Thymus (tissue), 11 donors: ENCODE data around the gene MYO7B. TPM values are rescaled to one million over a fixed set of nuclear protein-coding genes. Genes with fewer than 3 reads are reported as not detected.

Source experiments
- DNase-seq, 9 donors: peaks; one replicate each; pipeline ENCODE4 v3.0.0-alpha.2; 2013; ENCODE audit warnings: low spot score in 9 of 9, low read depth in 6 of 9, missing footprints in 1 of 9
- H3K27ac ChIP-seq, 2 donors: one replicate each; pipeline ENCODE4 v1.5.1; 2013; ENCODE audit warnings: control low read depth in 1 of 2, low read depth in 1 of 2, low read length in 1 of 2, mild to moderate bottlenecking in 1 of 2, moderate library complexity in 1 of 2
- H3K27me3 ChIP-seq, 2 donors: one replicate each; pipeline ENCODE4 v1.5.1; 2013; ENCODE audit warnings: low read length in 1 of 2; ENCODE audit not compliant: control insufficient read depth in 2 of 2, insufficient read depth in 1 of 2
- H3K36me3 ChIP-seq, 2 donors: one replicate each; pipeline ENCODE4 v1.5.1; 2013; ENCODE audit warnings: low read length in 1 of 2, mild to moderate bottlenecking in 1 of 2, moderate library complexity in 1 of 2; ENCODE audit not compliant: control insufficient read depth in 2 of 2, insufficient read depth in 2 of 2
- H3K4me1 ChIP-seq, 2 donors: one replicate each; pipeline ENCODE4 v1.5.1; 2013; ENCODE audit warnings: low read length in 2 of 2; ENCODE audit not compliant: control insufficient read depth in 2 of 2, insufficient read depth in 2 of 2
- H3K4me3 ChIP-seq, 2 donors: one replicate each; pipeline ENCODE4 v1.5.1; 2013; ENCODE audit warnings: low read length in 2 of 2, control low read depth in 1 of 2, mild to moderate bottlenecking in 1 of 2
- H3K9me3 ChIP-seq, 2 donors: one replicate each; pipeline ENCODE4 v1.5.1; 2013; ENCODE audit warnings: low read length in 1 of 2, mild to moderate bottlenecking in 1 of 2; ENCODE audit not compliant: control insufficient read depth in 2 of 2, insufficient read depth in 1 of 2
- WGBS: extraction: QIAGEN DNeasy Blood & Tissue Kit; methylation state at CpG from one replicate; pipeline ENCODE4 v1.1.7; 2013; 5-methylcytosine and 5-hydroxymethylcytosine counted together
- polyA plus RNA-seq: library from polyadenylated mRNA; stranded (reverse); fragments of 200-250 nt; gene quantifications from one replicate; pipeline ENCODE4 v1.2.3, GENCODE V29; 2013
- total RNA-seq: library from RNA; stranded (reverse); fragments of 120-200 nt; gene quantifications from one replicate; pipeline ENCODE4 v1.2.4, GENCODE V29; 2013
- donor health status: healthy.

MYO7B gene
- total and polyA plus RNA-seq, 2 donors = 4.4 to 5.2 TPM

GRCh38 chr2:127654084-127654837 lies 118.8 kb downstream of the MYO7B start:
- Histone ChIP-seq H3K4me3 (no peak overlapping the region), H3K9me3 (no peaks in the 10 kb centered on the region), H3K27me3 (no peaks in the 10 kb centered on the region), H3K27ac (no peak overlapping the region), H3K4me1 (peaks cover 12 to 34% of the 10 kb centered on the region in 2 donors), H3K36me3 (no peaks in the 10 kb centered on the region)
- no peak for DNase-seq
- 97% methylated on average over 24 of the region's 24 CpGs for WGBS

GRCh38 chr2:127654838-127655175 lies 119.3 kb downstream of the MYO7B start:
- Histone ChIP-seq H3K27ac (no peak overlapping the region), H3K27me3 (no peaks in the 10 kb centered on the region), H3K36me3 (no peaks in the 10 kb centered on the region), H3K9me3 (peaks cover 0 to 5% of the 10 kb centered on the region in 2 donors), H3K4me3 (no peak overlapping the region), H3K4me1 (peaks cover 7 to 28% of the 10 kb centered on the region in 2 donors)
- 98% methylated on average over 8 of the region's 8 CpGs for WGBS
- no peak for DNase-seq

GRCh38 chr2:127655209-127656073 lies 120.0 kb downstream of the MYO7B start:
- Histone ChIP-seq H3K4me1 (peaks cover 7 to 23% of the 10 kb centered on the region in 2 donors), H3K9me3 (peaks cover 0 to 5% of the 10 kb centered on the region in 2 donors), H3K27me3 (no peaks in the 10 kb centered on the region), H3K36me3 (no peaks in the 10 kb centered on the region), H3K27ac (no peak overlapping the region), H3K4me3 (no peak overlapping the region)
- DNase-seq = no peak
- 96% methylated on average over 16 of the region's 16 CpGs for WGBS

DNA sequence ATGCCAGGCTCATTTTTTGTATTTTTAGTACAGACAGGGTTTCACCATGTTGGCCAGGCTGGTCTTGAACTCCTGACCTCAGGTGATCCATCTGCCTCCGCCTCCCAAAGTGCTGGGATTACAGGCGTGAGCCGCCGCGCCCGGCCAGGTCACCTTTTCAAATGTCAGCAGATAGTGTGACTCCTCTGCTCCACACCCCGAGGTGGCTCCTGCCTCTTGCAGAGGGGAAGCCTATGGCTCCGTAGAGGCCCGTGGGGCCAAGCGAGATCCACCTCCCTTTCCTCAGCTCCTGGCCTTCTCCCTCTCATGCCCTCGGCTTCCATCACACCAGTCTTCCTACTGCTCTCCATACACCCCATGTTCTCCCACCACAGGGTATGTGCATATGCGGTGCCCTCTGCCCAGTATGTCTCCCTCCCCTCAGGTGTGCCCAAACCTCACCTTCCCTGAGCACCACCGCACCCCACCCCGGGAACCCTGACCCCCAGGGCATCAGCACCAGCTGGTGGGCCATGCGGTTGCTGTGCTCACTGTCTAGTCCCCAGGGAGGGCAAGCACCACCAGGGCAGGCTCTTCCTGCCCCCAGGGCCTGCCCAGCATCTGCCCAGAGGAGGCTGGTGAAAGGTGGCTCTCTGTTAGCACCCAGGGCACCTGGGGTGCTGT lies 121.2 kb downstream of the MYO7B start:
- 96% methylated on average over 15 of the region's 15 CpGs for WGBS
- H3K36me3 ChIP-seq = no peaks in the 10 kb centered on the region

GRCh38 chr2:127657232-127657595 lies 121.7 kb downstream of the MYO7B start:
- Histone ChIP-seq H3K4me1 (peaks cover 7 to 17% of the 10 kb centered on the region in 2 donors), H3K36me3 (no peaks in the 10 kb centered on the region), H3K27ac (no peak overlapping the region), H3K27me3 (peaks cover 0 to 5% of the 10 kb centered on the region in 2 donors), H3K9me3 (peaks cover 0 to 5% of the 10 kb centered on the region in 2 donors), H3K4me3 (no peak overlapping the region)
- DNase-seq = no peak
- 97% methylated on average over 17 of the region's 17 CpGs for WGBS

More for the DNA sequence above, 121.2 kb downstream of the MYO7B start:
- Histone ChIP-seq H3K27me3 (no peaks in the 10 kb centered on the region), H3K4me3 (no peak overlapping the region), H3K27ac (no peak overlapping the region), H3K4me1 (peaks cover 7 to 22% of the 10 kb centered on the region in 2 donors), H3K9me3 (peaks cover 0 to 5% of the 10 kb centered on the region in 2 donors)
- no peak for DNase-seq

DNA sequence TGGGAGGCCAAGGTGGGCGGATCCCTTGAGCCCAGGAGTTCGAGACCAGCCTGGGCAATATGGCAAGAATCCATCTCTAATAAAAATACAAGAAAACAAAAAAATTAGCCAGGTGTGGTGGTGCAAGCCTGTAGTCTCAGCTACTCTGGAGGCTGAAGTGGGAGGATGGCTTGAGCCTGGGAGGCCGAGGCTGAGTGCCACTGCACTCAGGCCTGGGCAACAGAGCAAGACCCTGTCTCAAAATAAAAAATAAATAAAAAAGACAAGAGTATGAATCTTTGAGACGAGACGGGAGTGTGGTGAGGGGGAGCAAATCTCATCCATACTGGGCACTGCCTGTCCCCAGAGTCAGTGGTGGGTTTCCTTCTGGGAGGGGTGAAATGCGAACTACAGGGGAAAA lies 122.7 kb downstream of the MYO7B start:
- Histone ChIP-seq H3K36me3 (no peaks in the 10 kb centered on the region), H3K27me3 (peaks cover 0 to 12% of the 10 kb centered on the region in 2 donors), H3K4me1 (peaks cover 4 to 7% of the 10 kb centered on the region in 2 donors), H3K4me3 (no peak overlapping the region), H3K9me3 (peaks cover 0 to 5% of the 10 kb centered on the region in 2 donors), H3K27ac (no peak overlapping the region)
- 97% methylated on average over 6 of the region's 6 CpGs for WGBS
- DNase-seq = no peak

DNA sequence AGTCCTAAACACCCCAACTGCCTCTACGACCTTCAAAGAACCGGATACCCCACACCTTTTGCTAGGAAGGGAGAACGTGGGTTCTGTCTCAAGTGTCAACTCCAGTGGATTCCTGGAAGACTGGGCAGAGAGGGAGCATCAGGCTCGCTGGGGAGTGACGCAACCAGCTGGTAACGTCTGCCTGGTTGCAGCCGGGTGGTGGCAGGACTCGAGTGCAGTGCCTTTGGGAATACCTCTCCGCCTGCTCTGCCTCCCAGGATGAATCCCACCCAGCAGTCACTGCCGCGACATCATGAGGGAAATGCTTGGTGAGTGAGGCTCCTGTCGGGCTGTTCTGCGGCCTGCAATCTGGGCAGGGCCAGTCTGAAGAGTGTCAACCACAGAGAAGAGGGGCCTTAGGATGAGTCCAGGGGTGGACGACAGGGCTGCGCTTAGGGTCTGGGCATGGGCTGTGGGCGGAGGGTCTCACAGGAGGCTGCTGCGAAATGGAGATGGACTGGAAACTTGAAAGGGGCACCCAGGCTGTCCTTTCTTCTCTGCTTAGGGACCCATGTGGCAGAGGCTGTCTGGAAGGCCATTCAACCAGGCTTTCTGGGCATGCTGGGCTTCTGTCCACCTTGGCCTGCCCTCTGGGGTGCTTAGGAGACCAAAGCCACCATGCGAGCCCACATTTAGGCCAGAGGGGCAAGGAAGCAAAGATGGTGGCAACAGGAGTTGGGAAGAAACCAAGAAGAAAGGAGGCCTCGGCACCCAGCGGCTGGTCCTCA lies 123.3 kb downstream of the MYO7B start:
- 97% methylated on average over 20 of the region's 20 CpGs for WGBS
- Histone ChIP-seq H3K27ac (peak overlapping the region in 1 of 2 donors; percentile 8), H3K9me3 (peaks cover 0 to 5% of the 10 kb centered on the region in 2 donors), H3K27me3 (peaks cover 4 to 18% of the 10 kb centered on the region in 2 donors), H3K4me1 (peaks cover 0 to under 1% of the 10 kb centered on the region in 2 donors), H3K36me3 (no peaks in the 10 kb centered on the region), H3K4me3 (no peak overlapping the region)
- no peak for DNase-seq

GRCh38 chr2:127659408-127660290 lies 124.2 kb downstream of the MYO7B start:
- Histone ChIP-seq H3K4me1 (no peaks in the 10 kb centered on the region), H3K9me3 (peaks cover 0 to 5% of the 10 kb centered on the region in 2 donors), H3K27ac (no peak overlapping the region), H3K4me3 (no peak overlapping the region), H3K27me3 (peaks cover 12 to 26% of the 10 kb centered on the region in 2 donors), H3K36me3 (no peaks in the 10 kb centered on the region)
- WGBS = 71% methylated on average over 14 of the region's 14 CpGs
- no peak for DNase-seq
